AG10803 (cell line): Measurements from ENCODE around the gene ARR3.
A peak's percentile ranks its signal among the peaks of the same experiment; 100 is the strongest.
"Not testable (repeated sequence)": the region's sequence is repeated elsewhere in the genome, so short reads cannot be mapped to it uniquely, and the experiment has no call there.

Source experiments
- DNase-seq: peaks from one replicate; pipeline ENCODE4 v3.0.0; 2010; ENCODE audit warnings: low read depth
- H3K4me3 ChIP-seq: 2 replicates; pipeline ENCODE4 v1.5.1; 2011; ENCODE audit warnings: mild to moderate bottlenecking, low read length, control low read depth
- CTCF ChIP-seq: conservative IDR thresholded peaks from 2 replicates; pipeline ENCODE4 v1.5.1; 2011; ENCODE audit warnings: mild to moderate bottlenecking, low read length, control low read depth, inconsistent platforms

ARR3 gene

GRCh38 chrX:70255452-70255851 lies 12.7 kb upstream of the ARR3 start:
- DNase-seq = no peak
- no peak for TF ChIP-seq CTCF

DNA sequence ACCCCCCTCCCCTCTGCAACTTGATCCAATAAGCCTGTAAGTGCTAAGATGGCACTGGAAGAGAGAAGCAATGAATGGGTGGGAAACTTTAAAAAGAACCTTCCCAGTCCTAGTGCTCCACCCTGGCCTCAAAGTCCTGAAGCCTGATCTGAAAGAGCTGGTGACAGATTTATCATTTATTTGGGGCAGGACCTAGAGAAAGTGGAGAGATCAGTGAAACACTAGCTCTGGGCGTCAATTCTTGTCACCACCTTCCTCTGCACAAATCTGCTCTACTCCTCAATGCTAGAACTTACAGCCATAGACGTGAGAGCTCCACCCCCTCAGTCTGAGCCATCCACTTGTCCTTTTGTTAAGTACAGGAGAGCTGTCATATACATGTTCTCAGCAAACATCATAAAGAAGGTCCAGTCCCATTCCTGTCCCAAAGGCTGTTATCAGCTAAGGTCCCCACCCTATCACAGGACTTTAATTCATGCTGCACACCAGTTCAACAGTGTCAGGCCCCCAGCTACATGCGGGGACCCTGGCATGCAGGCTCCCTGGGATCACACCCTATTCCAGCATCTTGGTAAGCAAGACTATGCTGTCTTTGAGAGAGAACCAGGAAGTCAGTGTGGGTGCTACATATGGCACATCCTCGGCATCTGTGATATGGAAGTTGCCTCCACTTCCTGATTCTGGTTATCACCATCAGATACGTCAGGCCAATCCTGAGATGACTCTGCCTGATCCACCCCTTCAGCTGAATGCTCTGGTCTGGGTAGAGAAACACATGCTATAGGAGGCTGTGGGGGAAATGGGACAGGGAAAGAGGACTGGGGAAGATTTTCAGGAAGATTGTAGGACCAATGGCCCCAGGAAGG lies 10.5 kb upstream of the ARR3 start:
- H3K4me3 ChIP-seq = no peak overlapping the region
- no peak for TF ChIP-seq CTCF
- DNase-seq = no peak

More at GRCh38 chrX:70255452-70255851, 12.7 kb upstream of the ARR3 start:
- H3K4me3 ChIP-seq = no peak overlapping the region

GRCh38 chrX:70260104-70260503 lies 8.0 kb upstream of the ARR3 start, which contains the start of gene P2RY4:
P2RY4 (minus strand) TSS chrX:70260204; CDS start chrX:70259624, 580 bp downstream.
- TF ChIP-seq CTCF = no peak
- no peak for DNase-seq

GRCh38 chrX:70262952-70263567 lies 5.1 kb upstream of the ARR3 start:
- TF ChIP-seq CTCF = peak; percentile 57
- no peak overlapping the region for H3K4me3 ChIP-seq
- peak; percentile 19 for DNase-seq

More at GRCh38 chrX:70260104-70260503, 8.0 kb upstream of the ARR3 start, which contains the start of gene P2RY4:
- no peak within 1 kb of the TSS for H3K4me3 ChIP-seq

DNA sequence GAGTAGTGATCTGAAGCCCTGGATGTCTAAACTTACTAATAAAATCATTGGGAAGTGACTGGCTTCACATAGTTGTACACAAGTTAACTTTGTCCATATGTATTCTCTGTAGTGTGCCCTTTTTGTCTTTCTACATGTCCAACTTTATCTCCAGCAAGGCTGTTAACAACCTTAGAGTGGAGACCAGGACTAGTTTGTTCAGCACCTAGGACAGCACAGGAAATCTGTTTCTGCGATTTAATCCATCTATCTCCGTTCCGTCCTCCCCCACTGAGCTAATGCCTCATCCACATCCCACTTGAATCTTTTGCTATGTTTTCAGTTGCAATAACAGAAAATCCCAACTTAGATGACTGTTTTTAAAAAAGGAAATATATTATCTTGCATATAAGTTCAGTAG lies 3.4 kb upstream of the ARR3 start:
- no peak for TF ChIP-seq CTCF
- H3K4me3 ChIP-seq = no peak overlapping the region
- DNase-seq = no peak

- DNase-seq, H3K4me3 ChIP-seq: not testable (repeated sequence)
Measured at GRCh38 chrX:70274029-70274428, 5.9 kb downstream of the ARR3 start.

DNA sequence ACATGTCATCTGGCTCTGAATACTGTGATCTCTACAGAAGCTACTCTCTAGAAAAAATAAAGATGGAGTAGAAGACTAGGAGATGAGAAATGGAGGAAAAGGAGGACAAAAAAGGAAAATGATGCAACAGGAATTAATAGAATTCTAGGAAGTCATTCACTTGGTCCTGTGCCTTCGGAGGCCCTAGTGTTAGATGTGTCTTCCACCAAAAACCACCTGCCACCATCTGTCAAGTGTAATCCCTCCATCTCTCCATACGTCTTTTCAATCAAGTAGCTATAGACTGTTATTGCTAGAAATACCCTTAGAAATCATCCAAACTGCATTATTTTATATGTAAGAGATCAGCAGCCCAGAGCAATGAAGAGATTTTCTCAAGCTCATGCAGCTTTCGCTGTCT lies 10.9 kb downstream of the ARR3 start:
- no peak for DNase-seq
- H3K4me3 ChIP-seq = no peak overlapping the region
- no peak for TF ChIP-seq CTCF
